NCI-H226 (cell line): ENCODE results near the gene FHL5.
"Not testable (repeated sequence)": the region's sequence is repeated elsewhere in the genome, so short reads cannot be mapped to it uniquely, and the experiment has no call there.

Experiments used
- DNase-seq: peaks from one replicate; pipeline ENCODE4 v3.0.0-alpha.2; 2015

FHL5 gene

GRCh38 chr6:96611342-96611991, 48.5 kb downstream of the FHL5 start:
- no peak for DNase-seq

GRCh38 chr6:96613291-96613999, 50.5 kb downstream of the FHL5 start:
- DNase-seq: no peak

DNA sequence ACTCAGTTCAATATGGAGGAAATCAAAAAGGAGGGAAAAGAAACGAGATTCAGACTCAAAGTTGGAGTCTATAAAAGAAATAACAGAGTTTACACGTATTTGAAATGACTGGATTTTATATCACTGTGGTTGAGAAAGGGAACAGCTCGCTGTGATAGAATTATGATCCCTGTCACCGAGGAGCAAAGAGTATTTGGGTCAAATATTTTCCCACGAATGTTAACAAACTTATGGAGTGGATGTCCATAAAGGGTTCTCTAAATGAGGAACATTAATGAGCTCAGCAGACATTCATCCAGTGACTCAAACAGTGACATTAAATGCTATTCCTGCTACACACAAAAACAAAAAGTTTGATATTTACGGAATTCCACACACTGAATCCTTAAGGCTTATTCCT, 57.9 kb downstream of the FHL5 start:
- DNase-seq: no peak

- DNase-seq: no peak
Measured at GRCh38 chr6:96621983-96622382, 59.1 kb downstream of the FHL5 start.

GRCh38 chr6:96624957-96625356, 62.0 kb downstream of the FHL5 start:
- no peak for DNase-seq

GRCh38 chr6:96626759-96627364, 63.9 kb downstream of the FHL5 start:
- DNase-seq: no peak

DNA sequence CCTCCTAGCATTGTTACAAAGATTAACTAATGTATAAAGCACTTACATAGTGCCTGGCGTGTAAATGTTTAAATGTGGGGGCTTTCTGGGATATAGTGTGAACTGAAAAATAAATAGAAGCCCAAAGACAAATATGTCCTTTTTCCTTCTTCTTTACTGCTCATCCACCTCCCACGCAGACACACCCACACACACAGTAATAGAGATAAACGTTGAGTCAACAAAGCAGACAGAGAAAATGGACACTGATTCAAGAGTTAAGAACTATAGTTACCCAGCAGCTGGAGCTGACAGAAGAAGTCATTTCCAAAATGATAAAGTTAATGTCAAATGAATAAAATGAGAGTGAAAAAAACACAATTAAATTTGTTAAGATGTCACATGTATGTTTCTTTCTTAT, 68.3 kb downstream of the FHL5 start:
- no peak for DNase-seq

DNA sequence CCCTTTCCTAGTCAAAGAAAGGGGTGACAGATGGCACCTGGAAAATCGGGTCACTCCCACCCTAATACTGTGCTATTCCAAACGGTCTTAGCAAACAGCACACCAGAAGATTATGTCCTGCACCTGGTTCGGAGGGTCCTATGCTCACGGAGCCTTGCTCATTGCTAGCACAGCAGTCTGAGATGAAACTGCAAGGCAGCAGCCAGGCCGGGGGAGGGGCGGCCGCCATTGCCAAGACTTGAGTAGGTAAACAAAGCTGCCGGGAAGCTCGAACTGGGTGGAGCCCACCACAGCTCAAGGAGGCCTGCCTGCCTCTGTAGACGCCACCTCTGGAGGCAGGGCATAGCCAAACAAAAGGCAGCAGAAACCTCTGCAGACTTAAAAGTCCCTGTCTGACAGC, 75.1 kb downstream of the FHL5 start:
- DNase-seq: not testable (repeated sequence)

DNA sequence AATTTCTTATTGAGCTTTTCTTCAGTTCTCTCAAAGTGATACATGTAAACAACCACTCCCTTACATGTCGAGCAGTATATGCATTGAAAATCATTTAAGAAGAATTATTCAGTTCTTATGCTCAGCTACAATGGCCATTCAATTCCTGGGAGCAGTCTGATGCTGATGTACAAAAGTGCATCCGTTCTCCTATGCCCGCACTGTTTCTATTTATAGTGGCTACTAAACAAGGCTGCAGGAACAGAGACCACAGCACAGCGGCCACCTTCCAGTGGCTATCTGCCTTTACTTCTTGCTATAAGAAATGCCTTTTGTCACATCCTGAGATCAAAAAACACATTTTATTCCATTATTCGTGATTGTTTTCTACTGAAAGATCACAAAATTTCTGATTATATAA, 82.2 kb downstream of the FHL5 start:
- DNase-seq: no peak

DNA sequence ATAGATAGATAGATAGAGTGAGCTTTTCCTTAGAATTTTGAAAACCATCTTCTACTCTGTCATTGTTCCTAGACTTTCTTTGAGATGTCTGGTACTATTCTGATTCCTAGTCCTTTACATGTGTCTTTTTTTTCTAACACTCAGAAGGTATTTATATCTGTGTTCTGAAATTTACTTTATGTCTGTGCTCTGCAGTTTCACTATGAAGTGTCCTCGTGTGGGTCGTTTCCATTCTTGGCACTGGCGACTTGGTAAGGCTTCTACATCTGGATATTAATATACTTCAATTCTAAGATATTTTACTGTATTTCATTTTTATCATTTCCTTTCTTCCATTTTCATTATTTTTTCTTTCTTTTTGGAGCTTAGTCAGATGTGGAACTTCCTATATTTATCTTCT, 87.0 kb downstream of the FHL5 start:
- no peak for DNase-seq

- no peak for DNase-seq
Measured at GRCh38 chr6:96651816-96652215, 88.9 kb downstream of the FHL5 start.

DNA sequence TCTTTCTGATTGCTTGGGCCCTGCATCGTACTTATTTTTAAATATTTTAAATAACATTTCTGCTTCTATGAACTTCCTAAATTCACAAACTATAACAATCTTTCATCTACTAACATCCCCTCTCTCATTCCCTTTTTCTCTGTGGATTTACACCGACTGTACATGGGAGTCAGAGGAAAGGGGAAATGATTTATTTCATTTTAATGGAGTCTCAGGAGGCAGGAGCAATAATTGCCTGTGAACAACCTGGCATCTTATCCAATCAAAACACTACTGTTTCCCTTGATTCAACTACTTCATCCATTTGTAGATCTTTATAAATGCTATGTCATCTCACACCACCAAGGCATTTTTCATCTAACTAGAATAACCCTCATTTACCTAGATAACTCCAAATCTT, 89.6 kb downstream of the FHL5 start:
- no peak for DNase-seq

- no peak for DNase-seq
Measured at GRCh38 chr6:96653181-96653580, 90.3 kb downstream of the FHL5 start.

DNA sequence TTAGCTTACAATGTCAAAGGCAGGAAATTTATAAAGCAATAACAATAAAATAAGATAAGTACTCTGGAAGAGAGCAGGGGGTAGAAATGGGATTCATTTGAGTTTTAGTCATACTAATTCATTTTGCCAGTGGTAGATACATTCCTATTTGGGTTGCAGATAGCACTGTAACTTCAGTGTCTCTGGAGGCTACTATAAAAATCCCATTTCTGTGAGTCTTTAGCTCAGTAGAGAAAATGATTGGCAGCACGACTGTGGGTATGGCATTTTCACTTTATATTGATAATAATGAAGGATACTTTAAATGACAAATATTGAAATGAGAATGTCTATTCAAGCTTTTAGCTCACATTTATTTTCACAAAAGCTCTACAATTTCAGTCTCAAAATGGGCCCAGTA, 93.6 kb downstream of the FHL5 start:
- DNase-seq: no peak

- no peak for DNase-seq
Measured at GRCh38 chr6:96657344-96657743, 94.4 kb downstream of the FHL5 start.

DNA sequence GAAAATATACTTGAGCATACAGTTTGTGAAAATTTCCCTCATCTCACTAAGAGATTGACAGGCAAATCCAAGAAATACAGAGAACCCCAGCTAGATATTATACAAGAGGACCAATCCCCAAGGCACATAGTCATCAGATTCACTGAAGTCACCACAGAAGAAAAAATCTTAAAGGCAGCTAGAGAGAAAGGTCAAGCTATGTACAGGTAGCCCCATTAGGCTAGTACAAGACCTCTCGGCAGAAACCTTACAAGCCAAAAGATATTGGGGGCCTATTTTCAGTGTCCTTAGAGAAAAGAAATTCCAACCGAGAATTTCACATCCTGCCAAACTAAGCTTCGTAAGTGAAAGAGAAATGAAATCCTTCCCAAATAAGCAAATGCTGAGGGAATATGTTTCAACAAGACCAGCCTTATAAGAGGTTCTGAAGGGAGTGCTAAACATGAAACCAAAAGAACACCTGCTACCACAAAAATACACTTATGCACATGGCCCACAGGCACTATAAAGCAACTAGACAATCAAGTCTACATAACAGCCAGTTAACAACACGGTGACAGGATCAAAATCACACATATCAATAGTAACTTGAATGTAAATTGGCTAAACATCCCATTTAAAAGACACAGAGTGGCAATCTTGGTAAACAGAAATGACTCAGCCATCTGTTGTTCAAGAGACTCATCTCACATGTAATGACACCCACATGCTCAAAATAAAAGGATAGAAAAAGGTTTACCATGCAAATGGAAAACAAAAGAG, 96.3 kb downstream of the FHL5 start:
- no peak for DNase-seq
